Body of pancreas (tissue), 4 donors: Measurements from ENCODE around the gene PCDH17.

ENCODE experiments used
- POLR2A ChIP-seq, 3 donors: fragments of 450-650 bp; IDR thresholded peaks; one replicate each; pipeline ENCODE4 v1.6.1; 2016; ENCODE audit warnings: antibody characterized with exemption in 3 of 3, mild to moderate bottlenecking in 2 of 3
- TF ChIP-seq, protein P1 (sequence below), 7 experiments: fragments of 450-650 bp in 4 of 7; fragments of 200-600 bp in 3 of 7; sonication (generic) in 3 of 7; IDR thresholded peaks; one replicate each; pipeline ENCODE4 v1.5.1; 2016 to 2019; ENCODE audit warnings: antibody characterized with exemption in 7 of 7

DNA sequence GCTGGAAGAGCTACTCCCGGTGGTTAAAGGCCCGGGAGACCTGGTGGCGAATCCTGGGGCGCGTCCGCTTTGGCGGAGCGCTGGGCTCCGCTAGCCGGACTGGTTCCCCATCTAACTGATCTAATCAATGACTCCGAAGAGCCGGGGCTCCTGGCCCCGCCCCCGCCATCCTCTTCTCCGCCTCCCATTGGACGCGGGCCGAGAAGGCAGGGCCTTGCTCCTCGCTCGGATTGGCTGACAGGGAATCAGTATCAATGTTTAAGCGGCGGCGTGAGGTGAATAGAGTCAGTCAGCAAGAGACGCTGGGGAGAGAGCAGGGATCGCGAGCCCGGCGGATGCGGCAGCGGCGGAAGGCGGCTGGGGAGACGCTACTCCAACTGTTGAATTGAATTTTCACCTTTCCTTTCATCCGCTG is 1.7 kb upstream of the PCDH17 start:
- TF ChIP-seq, protein P1, sequence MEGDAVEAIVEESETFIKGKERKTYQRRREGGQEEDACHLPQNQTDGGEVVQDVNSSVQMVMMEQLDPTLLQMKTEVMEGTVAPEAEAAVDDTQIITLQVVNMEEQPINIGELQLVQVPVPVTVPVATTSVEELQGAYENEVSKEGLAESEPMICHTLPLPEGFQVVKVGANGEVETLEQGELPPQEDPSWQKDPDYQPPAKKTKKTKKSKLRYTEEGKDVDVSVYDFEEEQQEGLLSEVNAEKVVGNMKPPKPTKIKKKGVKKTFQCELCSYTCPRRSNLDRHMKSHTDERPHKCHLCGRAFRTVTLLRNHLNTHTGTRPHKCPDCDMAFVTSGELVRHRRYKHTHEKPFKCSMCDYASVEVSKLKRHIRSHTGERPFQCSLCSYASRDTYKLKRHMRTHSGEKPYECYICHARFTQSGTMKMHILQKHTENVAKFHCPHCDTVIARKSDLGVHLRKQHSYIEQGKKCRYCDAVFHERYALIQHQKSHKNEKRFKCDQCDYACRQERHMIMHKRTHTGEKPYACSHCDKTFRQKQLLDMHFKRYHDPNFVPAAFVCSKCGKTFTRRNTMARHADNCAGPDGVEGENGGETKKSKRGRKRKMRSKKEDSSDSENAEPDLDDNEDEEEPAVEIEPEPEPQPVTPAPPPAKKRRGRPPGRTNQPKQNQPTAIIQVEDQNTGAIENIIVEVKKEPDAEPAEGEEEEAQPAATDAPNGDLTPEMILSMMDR (IDR thresholded peaks at IDR 0.05) = no peak
- peak; percentile 68 to 98 (median 98) for TF ChIP-seq POLR2A (IDR thresholded peaks at IDR 0.05)
